ENCODE data around the gene UPK1B.
A peak's percentile ranks its signal among the peaks of the same experiment; 100 is the strongest.

The UPK1B gene

GRCh38 chr3:119176778-119177177 is 3.4 kb downstream of the UPK1B start:
- DNase-seq (ENCODE audit: low spot score) = no peak

- DNase-seq (ENCODE audit: low spot score) = no peak
Measured at GRCh38 chr3:119177321-119177720, 3.9 kb downstream of the UPK1B start.

GRCh38 chr3:119181765-119182164 is 8.4 kb downstream of the UPK1B start:
- DNase-seq (ENCODE audit: low spot score) = no peak

GRCh38 chr3:119184111-119184510 is 10.7 kb downstream of the UPK1B start:
- no peak for DNase-seq (ENCODE audit: low spot score)

GRCh38 chr3:119184796-119185570 is 11.6 kb downstream of the UPK1B start:
- no peak for DNase-seq (ENCODE audit: low spot score)

- no peak for DNase-seq (ENCODE audit: low spot score)
Measured at GRCh38 chr3:119187266-119187665, 13.9 kb downstream of the UPK1B start.

- DNase-seq (ENCODE audit: low spot score) = no peak
Measured at GRCh38 chr3:119191800-119192199, 18.4 kb downstream of the UPK1B start.

GRCh38 chr3:119194237-119195150 is 21.1 kb downstream of the UPK1B start:
- DNase-seq (ENCODE audit: low spot score) = no peak

- no peak for DNase-seq (ENCODE audit: low spot score)
Measured at GRCh38 chr3:119195151-119195476, 21.7 kb downstream of the UPK1B start.

GRCh38 chr3:119195911-119196310 is 22.5 kb downstream of the UPK1B start:
- peak; percentile 59 for DNase-seq (ENCODE audit: low spot score)

GRCh38 chr3:119205209-119205608 is 31.8 kb downstream of the UPK1B start:
- peak; percentile 60 for DNase-seq (ENCODE audit: low spot score)

- DNase-seq (ENCODE audit: low spot score) = no peak
Measured at GRCh38 chr3:119205685-119206084, 32.3 kb downstream of the UPK1B start.

GRCh38 chr3:119206611-119207511 is 33.5 kb downstream of the UPK1B start:
- DNase-seq (ENCODE audit: low spot score) = no peak

- peak; percentile 35 for DNase-seq (ENCODE audit: low spot score)
Measured at GRCh38 chr3:119207512-119207875, 34.1 kb downstream of the UPK1B start.

GRCh38 chr3:119211193-119211592 is 37.8 kb downstream of the UPK1B start:
- no peak for DNase-seq (ENCODE audit: low spot score)

- no peak for DNase-seq (ENCODE audit: low spot score)
Measured at GRCh38 chr3:119211803-119212202, 38.4 kb downstream of the UPK1B start.

- no peak for DNase-seq (ENCODE audit: low spot score)
Measured at GRCh38 chr3:119219069-119219468, 45.7 kb downstream of the UPK1B start.

GRCh38 chr3:119220198-119220597 is 46.8 kb downstream of the UPK1B start:
- DNase-seq (ENCODE audit: low spot score) = no peak

- no peak for DNase-seq (ENCODE audit: low spot score)
Measured at GRCh38 chr3:119220970-119221667, 47.7 kb downstream of the UPK1B start.

GRCh38 chr3:119221779-119222320 is 48.5 kb downstream of the UPK1B start:
- no peak for DNase-seq (ENCODE audit: low spot score)

GRCh38 chr3:119222391-119222790 is 49.0 kb downstream of the UPK1B start:
- no peak for DNase-seq (ENCODE audit: low spot score)
